Stimulated activated CD4-positive, alpha-beta T cell treated with anti-CD3 and anti-CD28 coated beads, Interleukin-12 subunit alpha, Interleukin-12 subunit beta, amount 100 ng/mL, for 4 hours (primary cell): ENCODE results near the gene LRRD1.
"Not testable (repeated sequence)": the region's sequence is repeated elsewhere in the genome, so short reads cannot be mapped to it uniquely, and the experiment has no call there.

Experiments
- DNase-seq: peaks from one replicate; pipeline ENCODE4 v3.0.0-alpha.2; 2020

LRRD1 gene

GRCh38 chr7:92137557-92137956 lies 41.4 kb downstream of the LRRD1 start:
- DNase-seq: no peak

GRCh38 chr7:92135052-92135889 lies 43.7 kb downstream of the LRRD1 start:
- no peak for DNase-seq

GRCh38 chr7:92134271-92135051 lies 44.5 kb downstream of the LRRD1 start, which contains the start of gene CYP51A1:
Gene CYP51A1 (minus strand): TSS chr7:92134477. CDS start chr7:92134364, 113 bp downstream.
- peak; percentile 90 for DNase-seq

- DNase-seq: peak; percentile 51
These were observed 45.1 kb downstream of the LRRD1 start for GRCh38 chr7:92133737-92134270.

GRCh38 chr7:92133133-92133736 lies 45.7 kb downstream of the LRRD1 start:
- no peak for DNase-seq

- no peak for DNase-seq
These were observed 47.1 kb downstream of the LRRD1 start for GRCh38 chr7:92131764-92132330.

GRCh38 chr7:92131093-92131492 lies 47.8 kb downstream of the LRRD1 start:
- no peak for DNase-seq

- DNase-seq: no peak
These were observed 57.3 kb downstream of the LRRD1 start for GRCh38 chr7:92121681-92122080.

GRCh38 chr7:92119213-92119759 lies 59.7 kb downstream of the LRRD1 start:
- no peak for DNase-seq

- DNase-seq: no peak
These were observed 62.0 kb downstream of the LRRD1 start for GRCh38 chr7:92116949-92117348.

- DNase-seq: no peak
These were observed 63.1 kb downstream of the LRRD1 start for GRCh38 chr7:92115821-92116220.

GRCh38 chr7:92110857-92111256 lies 68.1 kb downstream of the LRRD1 start:
- DNase-seq: no peak

- no peak for DNase-seq
These were observed 70.1 kb downstream of the LRRD1 start for GRCh38 chr7:92108821-92109220.

GRCh38 chr7:92102862-92103261 lies 76.1 kb downstream of the LRRD1 start:
- DNase-seq: not testable (repeated sequence)

- no peak for DNase-seq
These were observed 78.4 kb downstream of the LRRD1 start for GRCh38 chr7:92100534-92100933.

- DNase-seq: no peak
These were observed 83.6 kb downstream of the LRRD1 start for GRCh38 chr7:92095380-92095779.
